ENCODE results near the gene RNF166.

RNF166 gene

DNA sequence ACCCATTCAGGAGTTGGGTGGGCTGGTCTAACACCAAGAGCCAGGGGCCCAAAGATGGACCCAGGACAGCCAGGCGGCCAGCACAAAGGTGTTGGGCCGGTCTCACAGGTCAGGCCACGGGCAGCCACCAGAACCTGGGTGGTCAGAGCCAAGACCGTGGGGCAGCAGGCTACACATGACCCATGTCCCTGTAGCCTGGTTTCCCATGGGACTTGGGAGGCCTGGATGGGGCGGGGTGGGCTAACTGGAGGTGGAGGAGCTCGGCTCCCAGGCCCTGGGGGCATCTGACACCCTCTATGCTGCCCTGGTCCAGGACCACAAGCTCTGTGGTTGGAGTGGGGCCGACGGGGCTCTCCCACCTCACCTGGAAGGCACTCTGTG, 17.3 kb upstream of the RNF166 start:
- no peak for DNase-seq

- no peak for DNase-seq
Observed at GRCh38 chr16:88722784-88723506, 16.7 kb upstream of the RNF166 start.

DNA sequence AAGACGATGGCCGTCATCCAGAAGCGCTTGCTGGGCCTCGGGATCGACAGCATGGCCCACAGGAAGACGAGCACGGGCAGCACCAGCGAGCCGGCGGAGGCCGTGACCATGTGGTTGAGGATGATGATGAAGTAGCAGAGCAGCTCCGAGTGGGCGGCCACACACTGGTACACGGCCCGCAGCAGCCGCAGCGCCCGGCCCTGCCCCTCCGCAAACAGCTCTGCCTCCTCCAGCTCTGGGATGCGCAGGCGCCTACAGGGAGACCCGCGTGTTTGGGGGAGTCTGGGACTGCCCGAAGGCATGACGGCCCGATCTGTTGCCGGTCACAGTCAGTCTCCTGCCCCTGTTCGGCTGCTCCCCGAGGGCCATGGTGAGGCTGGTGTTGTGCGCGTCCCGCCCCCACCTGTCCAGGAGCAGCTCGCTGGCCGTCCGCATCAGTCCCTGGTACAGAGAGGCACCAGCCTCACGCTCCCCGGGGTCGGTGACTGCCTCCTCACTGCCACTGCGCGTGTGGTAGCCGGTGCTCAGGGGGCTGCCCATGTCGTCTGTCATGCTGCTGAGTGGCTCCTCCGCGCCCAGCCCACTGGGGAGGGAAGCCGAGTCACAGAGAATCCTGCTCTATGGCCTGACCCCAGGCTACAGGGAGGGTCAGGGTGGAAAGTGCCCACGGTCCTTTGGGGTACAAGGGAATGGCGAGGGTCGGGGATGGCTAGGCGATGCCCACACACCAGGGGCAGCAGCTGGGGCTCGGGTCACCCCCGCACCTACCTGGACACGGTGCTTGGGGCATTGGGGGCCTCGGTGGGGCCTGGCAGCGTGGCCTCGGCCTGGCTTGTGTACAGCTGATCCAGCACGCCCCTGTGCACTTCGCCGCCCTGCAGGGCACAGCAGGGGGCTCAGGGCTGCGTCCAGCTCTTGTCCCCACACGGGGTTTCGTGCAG, 15.9 kb upstream of the RNF166 start:
- DNase-seq = no peak

DNA sequence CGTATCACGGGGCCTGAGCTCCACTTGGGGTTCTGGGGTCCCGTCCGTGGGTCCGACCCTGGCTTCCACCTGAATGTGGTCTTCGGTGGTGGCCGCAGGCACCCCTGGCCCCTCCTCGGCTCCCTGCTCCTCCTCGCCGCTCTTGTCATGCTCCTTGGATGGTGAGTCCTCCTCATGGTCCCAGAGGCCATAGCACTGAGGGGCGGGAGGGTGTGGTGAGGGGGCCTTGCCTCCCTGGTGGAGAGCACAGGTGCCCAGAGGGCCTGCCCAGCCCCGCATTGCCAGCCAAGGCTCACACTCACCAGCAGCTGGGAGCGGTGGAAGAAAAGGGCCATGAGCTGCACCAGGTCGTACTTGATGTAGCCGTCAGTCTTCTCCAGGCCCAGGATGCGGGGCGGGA, 15.0 kb upstream of the RNF166 start:
- no peak for DNase-seq

DNA sequence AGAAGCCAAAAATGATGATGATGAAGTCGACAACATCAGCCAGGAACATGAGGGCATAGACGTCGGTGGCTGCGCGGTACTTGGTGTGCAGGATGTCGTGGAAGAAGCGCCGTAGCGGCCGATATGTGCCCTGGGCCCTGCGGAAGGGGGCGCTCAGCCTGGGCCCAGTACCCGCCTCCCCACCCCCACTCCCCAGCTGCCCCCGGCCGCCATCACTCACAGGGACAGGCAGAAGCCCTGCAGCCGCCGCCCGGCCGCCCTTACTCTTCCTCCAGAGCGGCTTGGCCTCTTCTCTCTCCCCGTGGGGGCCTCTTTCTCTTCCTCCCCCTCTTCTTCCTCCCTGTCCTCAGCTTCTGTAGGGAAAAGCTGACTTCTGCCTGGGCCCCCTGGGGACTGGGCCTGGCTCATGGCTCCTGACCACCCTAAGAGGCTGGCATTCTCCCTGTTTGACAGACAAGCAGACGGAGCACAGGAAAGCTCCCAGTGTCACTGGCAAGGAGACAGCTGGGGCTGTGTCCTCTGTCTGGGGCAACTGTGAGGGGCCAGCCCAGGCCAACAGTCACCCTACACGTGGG, 14.3 kb upstream of the RNF166 start:
- DNase-seq = no peak

- DNase-seq = no peak
Observed at GRCh38 chr16:88719933-88720296, 13.7 kb upstream of the RNF166 start.

DNA sequence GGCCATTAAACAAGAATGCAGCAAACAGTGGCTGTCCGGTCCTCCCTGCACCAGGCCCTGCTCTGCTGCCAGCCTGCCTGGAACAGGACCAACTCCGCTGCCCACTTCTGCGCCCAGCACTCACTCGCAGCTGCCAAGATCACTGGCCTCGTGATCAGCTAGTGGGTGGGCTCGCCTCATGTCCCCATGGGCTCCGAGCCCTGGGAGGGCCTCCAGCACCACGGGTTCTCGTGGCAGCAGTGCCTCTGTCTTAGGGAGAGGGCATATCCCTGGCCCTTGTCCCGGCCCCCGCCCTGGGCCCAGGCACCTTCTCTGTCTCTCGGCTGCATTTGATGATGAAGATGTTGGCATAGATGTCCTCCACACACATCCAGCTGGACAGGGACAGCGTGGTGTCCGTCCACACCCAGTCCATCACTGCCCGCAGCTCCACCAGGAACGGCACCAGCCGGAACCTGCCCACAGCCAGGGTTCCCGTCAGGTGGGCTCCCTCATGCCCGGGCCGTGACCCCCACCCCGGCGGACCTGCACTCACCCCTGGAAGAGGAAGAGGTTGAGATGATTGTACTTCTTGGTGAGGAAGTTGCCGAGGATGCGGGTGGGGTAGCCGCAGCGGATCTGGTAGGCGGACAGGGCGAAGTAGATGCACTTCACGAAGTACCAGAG, 13.2 kb upstream of the RNF166 start:
- DNase-seq = no peak

GRCh38 chr16:88718178-88718577, 12.0 kb upstream of the RNF166 start:
- no peak for DNase-seq

DNA sequence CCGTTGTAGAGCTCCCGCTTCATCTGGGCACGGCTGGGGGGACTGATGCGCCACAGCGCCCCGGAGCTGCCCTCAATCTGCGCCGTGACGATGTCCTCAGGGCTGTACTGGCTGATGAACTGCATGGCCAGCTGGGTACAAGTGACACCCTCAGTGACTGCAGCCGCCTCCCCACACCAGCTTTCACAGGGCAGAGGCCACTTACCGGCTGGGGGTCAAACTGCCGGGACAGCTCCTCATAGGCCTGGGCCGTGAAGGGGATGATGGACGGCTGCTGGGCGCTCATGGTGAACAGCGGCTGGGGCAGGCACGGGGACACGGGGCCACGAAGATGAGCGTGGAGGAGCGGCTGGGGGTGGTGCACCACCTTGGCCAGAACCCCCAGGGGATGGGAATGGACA, 10.4 kb upstream of the RNF166 start:
- no peak for DNase-seq

- no peak for DNase-seq
Observed at GRCh38 chr16:88716201-88716600, 10.0 kb upstream of the RNF166 start.

- DNase-seq = no peak
Observed at GRCh38 chr16:88715312-88716190, 9.3 kb upstream of the RNF166 start.

- DNase-seq = no peak
Observed at GRCh38 chr16:88714420-88715302, 8.5 kb upstream of the RNF166 start.

- DNase-seq = no peak
Observed at GRCh38 chr16:88713568-88714419, 7.6 kb upstream of the RNF166 start.

GRCh38 chr16:88713054-88713453, 6.8 kb upstream of the RNF166 start:
- no peak for DNase-seq

DNA sequence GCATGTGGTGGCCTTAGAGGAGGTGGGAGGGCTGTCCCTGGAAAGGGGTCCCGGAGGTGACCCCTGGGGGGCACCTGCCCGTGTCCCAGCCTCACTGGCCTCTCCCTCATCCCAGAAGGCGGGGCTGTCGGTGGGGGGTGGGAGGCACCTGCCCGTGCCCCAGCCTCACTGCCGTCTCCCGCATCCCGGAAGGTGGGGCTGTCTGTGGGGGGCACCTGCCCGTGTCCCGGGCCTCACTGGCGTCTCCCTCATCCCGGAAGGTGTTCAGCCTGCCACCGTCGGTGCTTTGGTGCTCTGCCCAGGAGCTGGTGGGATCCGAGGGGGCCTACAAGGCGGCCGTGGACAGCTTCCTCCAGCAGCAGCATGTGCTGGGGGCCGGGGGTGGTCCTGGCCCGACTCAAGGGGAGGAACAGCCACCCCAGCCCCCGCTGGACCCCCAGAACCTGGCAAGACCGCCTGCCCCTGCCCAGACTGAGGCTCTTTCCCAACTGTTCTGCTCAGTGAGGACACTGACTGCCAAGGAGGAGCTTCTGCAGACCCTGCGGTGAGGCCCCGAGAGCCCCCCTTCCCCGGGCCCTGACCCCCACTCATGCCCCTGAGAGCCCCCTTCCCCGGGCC, 6.3 kb upstream of the RNF166 start:
- no peak for DNase-seq

GRCh38 chr16:88711750-88712340, 5.6 kb upstream of the RNF166 start:
- DNase-seq = no peak

- no peak for DNase-seq
Observed at GRCh38 chr16:88710556-88710955, 4.3 kb upstream of the RNF166 start.

GRCh38 chr16:88706965-88707826, 988 bp upstream of the RNF166 start:
- DNase-seq = no peak
